HCT116 (cell line): ENCODE results near the gene HEBP1.

Experiments
- CBX3 ChIP-seq: IDR thresholded peaks from 2 replicates; pipeline ENCODE4 v1.6.1; 2012; ENCODE audit warnings: low read depth
- CEBPB ChIP-seq: IDR thresholded peaks from 2 replicates; pipeline ENCODE4 v1.6.1; 2012; ENCODE audit warnings: low read depth
- EZH2 ChIP-seq: fragments of 200-600 bp; sonication (generic); IDR thresholded peaks from 2 replicates; pipeline ENCODE4 v1.6.1; 2017; ENCODE audit warnings: antibody characterized with exemption, mixed run types
- POLR2A ChIP-seq: IDR thresholded peaks from 2 replicates; pipeline ENCODE4 v1.7.0; 2011; ENCODE audit warnings: borderline replicate concordance; ENCODE audit not compliant: insufficient read depth, insufficient read length; ENCODE audit errors: extremely low read depth
- POLR2AphosphoS5 ChIP-seq: IDR thresholded peaks from 2 replicates; pipeline ENCODE4 v1.6.1; 2011; ENCODE audit warnings: mild to moderate bottlenecking, low read depth, low read length, moderate library complexity
- RAD21 ChIP-seq: IDR thresholded peaks from 2 replicates; pipeline ENCODE4 v1.6.1; 2012; ENCODE audit warnings: low read depth, mild to moderate bottlenecking
- SP1 ChIP-seq: IDR thresholded peaks from 2 replicates; pipeline ENCODE4 v1.6.1; 2012; ENCODE audit warnings: low read depth
- TF ChIP-seq, protein P1 (sequence below): IDR thresholded peaks from 2 replicates; pipeline ENCODE4 v1.6.1; 2012

DNA sequence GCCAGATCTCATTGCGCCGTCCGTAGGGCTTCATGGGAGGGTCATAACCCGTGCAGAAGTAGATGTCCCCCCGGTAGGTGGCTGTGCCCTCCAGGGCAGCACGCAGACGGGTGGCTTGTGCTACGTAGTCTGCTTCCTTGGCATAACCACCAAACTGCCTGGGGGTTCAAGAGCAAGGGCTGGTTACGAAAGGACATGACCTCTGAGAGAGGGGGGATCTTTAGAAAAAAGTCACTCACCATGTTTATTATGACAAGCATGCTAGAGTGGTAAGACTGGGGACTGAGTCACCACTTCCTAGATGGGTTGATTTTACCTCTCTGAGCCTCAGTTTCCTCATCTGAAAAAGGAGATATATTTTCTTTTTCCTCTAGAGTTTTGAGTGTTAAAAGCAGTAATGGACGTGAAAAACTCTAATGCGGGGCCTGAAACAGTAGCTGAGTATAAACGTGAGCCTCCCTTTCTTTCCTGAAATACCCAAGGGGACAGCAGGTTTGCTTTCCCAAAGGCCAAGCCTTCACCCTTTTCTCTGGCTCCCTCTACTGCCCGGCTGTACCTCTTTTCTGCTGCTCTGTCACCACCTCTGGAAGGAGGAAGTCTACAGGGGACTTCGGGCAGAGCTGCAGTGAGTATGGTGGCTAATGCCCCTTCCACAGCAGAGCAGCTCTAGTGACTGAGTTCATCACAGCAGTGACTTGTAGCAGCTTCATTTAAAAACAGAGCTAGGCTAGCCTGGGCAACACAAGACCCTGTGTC lies 24.6 kb downstream of the HEBP1 start:
- TF ChIP-seq RAD21 (peak; percentile 87), CBX3 (no peak), CEBPB (no peak), POLR2A (no peak), EZH2 (no peak), SP1 (no peak), POLR2AphosphoS5 (no peak)
- TF ChIP-seq, protein P1, sequence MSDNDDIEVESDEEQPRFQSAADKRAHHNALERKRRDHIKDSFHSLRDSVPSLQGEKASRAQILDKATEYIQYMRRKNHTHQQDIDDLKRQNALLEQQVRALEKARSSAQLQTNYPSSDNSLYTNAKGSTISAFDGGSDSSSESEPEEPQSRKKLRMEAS, result no peak
